ENCODE data around the gene DNAH1. TPM values are rescaled to one million over a fixed set of nuclear protein-coding genes. Genes with fewer than 3 reads are reported as not detected.

DNAH1 gene
- polyA plus RNA-seq, 1 donor (not counting 4 experiments of a cell fraction or from before 2014, with no cell fraction given): 0.33 TPM

DNA sequence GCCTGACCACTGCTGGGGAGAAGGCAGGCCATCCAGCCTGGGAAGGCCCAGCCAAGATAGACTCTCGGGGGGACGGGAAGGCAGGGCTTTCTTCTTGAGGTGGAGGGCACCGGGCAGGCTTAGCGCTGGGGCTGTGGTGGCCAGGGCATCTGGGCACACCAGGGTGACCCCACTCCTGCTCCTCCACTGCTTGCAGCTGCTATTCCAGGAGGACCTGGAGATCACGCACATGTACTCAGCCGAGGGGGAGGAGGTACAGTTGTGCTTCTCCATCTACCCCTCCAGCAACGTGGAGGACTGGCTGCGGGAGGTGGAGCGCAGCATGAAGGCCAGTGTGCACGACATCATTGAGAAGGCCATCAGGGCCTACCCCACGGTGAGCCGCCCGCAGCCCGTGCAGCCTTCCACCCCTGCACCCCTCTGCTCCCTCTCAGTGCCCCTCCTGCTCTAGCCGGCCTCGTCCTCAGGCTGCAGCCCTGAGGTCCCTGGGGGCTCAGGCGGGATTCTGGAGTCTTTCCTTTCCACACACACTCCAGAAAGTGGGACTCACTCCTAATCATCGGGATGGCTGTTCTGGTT is 42.3 kb downstream of the DNAH1 start:
- Histone ChIP-seq H3K4me2 (ENCODE audit: control insufficient read depth, extremely low read depth, insufficient read depth, low read depth, low read length) (no peak overlapping the region), H3K36me3 (ENCODE audit: control insufficient read depth in 2 of 2, extremely low read depth in 1 of 2, insufficient read depth in 2 of 2, low read length in 2 of 2) (no peaks in the 10 kb centered on the region), H3K9me1 (ENCODE audit: control insufficient read depth, extremely low read depth, insufficient read depth, low read length) (no peaks in the 10 kb centered on the region), H3K79me2 (ENCODE audit: control insufficient read depth, insufficient read depth, low read length) (no peaks in the 10 kb centered on the region), H3K9me3 (ENCODE audit: control insufficient read depth, low read depth, low read length) (no peaks in the 10 kb centered on the region), H3K27me3 (ENCODE audit: control insufficient read depth, extremely low read depth, insufficient read depth, low read length) (no peaks in the 10 kb centered on the region), H4K20me1 (ENCODE audit: control insufficient read depth, extremely low read depth, insufficient read depth, low read length) (no peaks in the 10 kb centered on the region), H3K9ac (ENCODE audit: control insufficient read depth, extremely low read depth, insufficient read depth, low read length) (no peak overlapping the region), H3K4me1 (ENCODE audit: control insufficient read depth, extremely low read depth, insufficient read depth, low read length) (no peaks in the 10 kb centered on the region), H3K4me3 (ENCODE audit: control insufficient read depth in 2 of 3, extremely low read depth in 1 of 3, insufficient read depth in 2 of 3, low read depth in 1 of 3, low read length in 3 of 3) (no peak overlapping the region), H3K27ac (ENCODE audit: control insufficient read depth, insufficient read depth, low read length) (no peak overlapping the region), H2AFZ (ENCODE audit: control insufficient read depth, low read length) (no peak overlapping the region)
- no peak for DNase-seq (ENCODE audit: low read depth, low spot score)
- dilution Hi-C loops (cut with MboI; ENCODE audit: extremely low pct_ligation_motif_present, low sequenced_read_pairs): no loop called here
- no peak for TF ChIP-seq EZH2 (IDR thresholded peaks at IDR 0.05; ENCODE audit: low read length)
- TF ChIP-seq, protein P1, sequence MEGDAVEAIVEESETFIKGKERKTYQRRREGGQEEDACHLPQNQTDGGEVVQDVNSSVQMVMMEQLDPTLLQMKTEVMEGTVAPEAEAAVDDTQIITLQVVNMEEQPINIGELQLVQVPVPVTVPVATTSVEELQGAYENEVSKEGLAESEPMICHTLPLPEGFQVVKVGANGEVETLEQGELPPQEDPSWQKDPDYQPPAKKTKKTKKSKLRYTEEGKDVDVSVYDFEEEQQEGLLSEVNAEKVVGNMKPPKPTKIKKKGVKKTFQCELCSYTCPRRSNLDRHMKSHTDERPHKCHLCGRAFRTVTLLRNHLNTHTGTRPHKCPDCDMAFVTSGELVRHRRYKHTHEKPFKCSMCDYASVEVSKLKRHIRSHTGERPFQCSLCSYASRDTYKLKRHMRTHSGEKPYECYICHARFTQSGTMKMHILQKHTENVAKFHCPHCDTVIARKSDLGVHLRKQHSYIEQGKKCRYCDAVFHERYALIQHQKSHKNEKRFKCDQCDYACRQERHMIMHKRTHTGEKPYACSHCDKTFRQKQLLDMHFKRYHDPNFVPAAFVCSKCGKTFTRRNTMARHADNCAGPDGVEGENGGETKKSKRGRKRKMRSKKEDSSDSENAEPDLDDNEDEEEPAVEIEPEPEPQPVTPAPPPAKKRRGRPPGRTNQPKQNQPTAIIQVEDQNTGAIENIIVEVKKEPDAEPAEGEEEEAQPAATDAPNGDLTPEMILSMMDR (optimal IDR thresholded peaks at IDR 0.05 in 1 of 3, IDR thresholded peaks at IDR 0.05 in 1 of 3, conservative IDR thresholded peaks at IDR 0.05 in 1 of 3; ENCODE audit: extremely low read depth in 1 of 3, insufficient read depth in 2 of 3, low read length in 3 of 3): no peak
- no peak for FAIRE-seq

DNA sequence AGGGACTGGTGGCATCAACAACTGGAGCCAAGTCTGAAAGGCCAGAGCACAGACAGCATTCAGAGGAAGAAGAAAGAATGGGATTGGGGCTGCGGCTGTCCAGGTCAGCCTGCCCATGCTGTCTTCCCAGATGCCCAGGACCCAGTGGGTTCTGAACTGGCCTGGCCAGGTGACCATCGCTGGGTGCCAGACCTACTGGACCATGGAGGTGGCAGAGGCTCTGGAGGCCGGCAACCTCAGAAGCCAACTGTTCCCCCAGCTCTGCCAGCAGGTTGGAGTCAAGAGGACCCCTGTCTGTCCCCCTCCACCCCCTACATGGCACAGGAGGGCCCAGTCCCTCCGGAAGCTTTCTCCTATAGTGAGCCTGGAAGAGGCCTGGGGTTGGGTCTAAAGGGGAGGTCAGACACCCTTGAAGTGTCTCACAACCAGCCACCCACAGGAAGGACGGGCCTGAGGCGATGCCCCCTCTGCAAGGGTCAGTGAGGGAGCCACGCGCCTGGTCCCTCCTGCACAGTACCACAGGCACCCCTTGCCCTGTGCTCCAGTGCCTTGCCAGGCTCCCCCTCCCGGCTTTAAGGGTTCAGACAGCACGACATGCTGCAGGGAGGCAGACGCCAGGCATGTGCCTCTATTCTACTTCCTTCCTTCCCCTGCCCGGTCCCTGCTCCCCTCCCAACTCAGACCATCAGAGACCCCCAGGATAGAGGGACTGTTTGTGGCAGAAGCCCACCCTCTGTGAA is 43.2 kb downstream of the DNAH1 start:
- no peak overlapping the region for H3K27ac ChIP-seq (ENCODE audit: control insufficient read depth, insufficient read depth, low read length)
- no peak overlapping the region for H3K4me2 ChIP-seq (ENCODE audit: control insufficient read depth, extremely low read depth, insufficient read depth, low read depth, low read length)
- H3K36me3 ChIP-seq (ENCODE audit: control insufficient read depth in 2 of 2, extremely low read depth in 1 of 2, insufficient read depth in 2 of 2, low read length in 2 of 2): no peaks in the 10 kb centered on the region
- no peak overlapping the region for H2AFZ ChIP-seq (ENCODE audit: control insufficient read depth, low read length)
- H3K27me3 ChIP-seq (ENCODE audit: control insufficient read depth, extremely low read depth, insufficient read depth, low read length): no peaks in the 10 kb centered on the region
- no peak overlapping the region for H3K9ac ChIP-seq (ENCODE audit: control insufficient read depth, extremely low read depth, insufficient read depth, low read length)
- no peaks in the 10 kb centered on the region for H4K20me1 ChIP-seq (ENCODE audit: control insufficient read depth, extremely low read depth, insufficient read depth, low read length)
- no peak overlapping the region for H3K4me3 ChIP-seq (ENCODE audit: control insufficient read depth in 2 of 3, extremely low read depth in 1 of 3, insufficient read depth in 2 of 3, low read depth in 1 of 3, low read length in 3 of 3)
- dilution Hi-C loops (cut with MboI; ENCODE audit: extremely low pct_ligation_motif_present, low sequenced_read_pairs): no loop called here
- no peaks in the 10 kb centered on the region for H3K9me1 ChIP-seq (ENCODE audit: control insufficient read depth, extremely low read depth, insufficient read depth, low read length)
- TF ChIP-seq EZH2 (IDR thresholded peaks at IDR 0.05; ENCODE audit: low read length): no peak
- TF ChIP-seq, protein P1 (optimal IDR thresholded peaks at IDR 0.05 in 1 of 3, IDR thresholded peaks at IDR 0.05 in 1 of 3, conservative IDR thresholded peaks at IDR 0.05 in 1 of 3; ENCODE audit: extremely low read depth in 1 of 3, insufficient read depth in 2 of 3, low read length in 3 of 3): no peak
- DNase-seq (ENCODE audit: low read depth, low spot score) (no peak), FAIRE-seq (no peak)
- H3K4me1 ChIP-seq (ENCODE audit: control insufficient read depth, extremely low read depth, insufficient read depth, low read length): no peaks in the 10 kb centered on the region
- no peaks in the 10 kb centered on the region for H3K9me3 ChIP-seq (ENCODE audit: control insufficient read depth, low read depth, low read length)
- no peaks in the 10 kb centered on the region for H3K79me2 ChIP-seq (ENCODE audit: control insufficient read depth, insufficient read depth, low read length)

Measured in keratinocyte (primary cell).